Endothelial cell of umbilical vein (primary cell): Measurements from ENCODE around the gene SLC22A24. TPM values are rescaled to one million over a fixed set of nuclear protein-coding genes. Genes with fewer than 3 reads are reported as not detected.
"Not testable (repeated sequence)": the region's sequence is repeated elsewhere in the genome, so short reads cannot be mapped to it uniquely, and the experiment has no call there.

ENCODE experiments used
- BruUV-seq: library from RNA; stranded (reverse); fragments of 400-500 nt; replicated peaks from 2 replicates; lab custom pipeline; 2021; lab: Mats Ljungman, UMichigan
- CTCF ChIA-PET: fragments of 300-600, 350-600 bp; sonication (Branson Sonifier 250); formaldehyde crosslinking; loops from one replicate; lab custom pipeline; 2021; ENCODE audit warnings: antibody characterized with exemption, inconsistent platforms; lab: Charles Lee
- POLR2A ChIA-PET: fragments of 300-600, 350-600 bp; sonication (Branson Sonifier 250); formaldehyde crosslinking; loops from one replicate; lab custom pipeline; 2021; ENCODE audit warnings: antibody characterized with exemption, inconsistent platforms; lab: Charles Lee
- DNase-seq: peaks from one replicate; pipeline ENCODE4 v3.0.0-alpha.2; 2011; ENCODE audit warnings: low read depth, low spot score
- FAIRE-seq: peaks from 2 replicates; lab custom pipeline; 2011; peaks lifted over from hg19 to GRCh38; lab: Jason Lieb, UNC
- H2AFZ ChIP-seq: 2 replicates; pipeline ENCODE4 v1.6.0; 2012; ENCODE audit warnings: low read depth, low read length, control low read depth, inconsistent platforms
- H3K27ac ChIP-seq: 2 replicates; pipeline ENCODE4 v1.5.1; 2011; ENCODE audit warnings: low read depth, mild to moderate bottlenecking, control low read depth, low read length, moderate library complexity; ENCODE audit not compliant: insufficient read depth
- H3K27me3 ChIP-seq, 2 experiments: 2 replicates each; pipeline versions ENCODE4 v1.6.0 to v1.6.1; 2011; ENCODE audit warnings: low read length in 2 of 2, mixed read lengths in 1 of 2; ENCODE audit not compliant: control insufficient read depth in 2 of 2, insufficient read depth in 2 of 2
- H3K36me3 ChIP-seq, 2 experiments: 2 replicates in 1 of 2; 3 replicates in 1 of 2; pipeline ENCODE4 v1.5.1; 2011; ENCODE audit warnings: low read length in 2 of 2, mild to moderate bottlenecking in 1 of 2, moderate library complexity in 1 of 2; ENCODE audit not compliant: control insufficient read depth in 2 of 2, insufficient read depth in 2 of 2; ENCODE audit errors: extremely low read depth in 1 of 2
- H3K4me1 ChIP-seq: 3 replicates; pipeline ENCODE4 v1.5.1; 2011; ENCODE audit warnings: mild to moderate bottlenecking, low read length; ENCODE audit not compliant: control insufficient read depth, insufficient read depth; ENCODE audit errors: extremely low read depth
- H3K4me2 ChIP-seq: 2 replicates; pipeline ENCODE4 v1.6.1; 2011; ENCODE audit warnings: low read length, control low read depth, mixed read lengths; ENCODE audit not compliant: insufficient read depth
- H3K4me3 ChIP-seq, 3 experiments: fragments of 200-600 bp in 1 of 3; sonication (generic), shearing (Covaris generic) in 1 of 3; replicated peaks in 1 of 3; 2 replicates each; pipeline ENCODE4 v1.5.1; 2011 to 2016; ENCODE audit warnings: control low read depth in 3 of 3, low read length in 3 of 3, mild to moderate bottlenecking in 2 of 3, inconsistent platforms in 1 of 3, low read depth in 1 of 3, moderate library complexity in 1 of 3; ENCODE audit not compliant: insufficient read depth in 1 of 3
- H3K79me2 ChIP-seq: 2 replicates; pipeline ENCODE4 v1.6.0; 2012; ENCODE audit warnings: low read length, inconsistent platforms; ENCODE audit not compliant: control insufficient read depth, insufficient read depth
- H3K9ac ChIP-seq: replicated peaks from 2 replicates; pipeline ENCODE3; 2011; ENCODE audit warnings: low read length, control low read depth; ENCODE audit not compliant: insufficient read depth; ENCODE audit errors: extremely low read depth
- H3K9me1 ChIP-seq: replicated peaks from 3 replicates; pipeline ENCODE4 v1.6.0; 2011; ENCODE audit warnings: mild to moderate bottlenecking, low read length; ENCODE audit not compliant: control insufficient read depth, insufficient read depth; ENCODE audit errors: extremely low read depth
- H3K9me3 ChIP-seq: replicated peaks from 2 replicates; pipeline ENCODE4 v1.5.1; 2012; ENCODE audit warnings: low read length, inconsistent platforms; ENCODE audit not compliant: control insufficient read depth, insufficient read depth
- H4K20me1 ChIP-seq: replicated peaks from 2 replicates; pipeline ENCODE3; 2011; ENCODE audit warnings: mild to moderate bottlenecking, low read length; ENCODE audit not compliant: control insufficient read depth, insufficient read depth; ENCODE audit errors: extremely low read depth
- EZH2 ChIP-seq: IDR thresholded peaks from 2 replicates; pipeline ENCODE4 v1.6.1; 2012; ENCODE audit warnings: borderline replicate concordance, low read depth, mild to moderate bottlenecking, moderate library complexity, low read length, inconsistent platforms; ENCODE audit not compliant: severe bottlenecking
- FOS ChIP-seq: IDR thresholded peaks from 2 replicates; pipeline ENCODE4 v1.6.1; 2011; ENCODE audit warnings: mild to moderate bottlenecking, low read length, moderate library complexity, borderline replicate concordance; ENCODE audit not compliant: insufficient read depth
- GATA2 ChIP-seq: IDR thresholded peaks from 2 replicates; pipeline ENCODE4 v1.7.0; 2011; ENCODE audit warnings: low read depth, mild to moderate bottlenecking, moderate library complexity, mixed read lengths, low read length; ENCODE audit not compliant: insufficient read length, insufficient read depth
- MAX ChIP-seq: IDR thresholded peaks from 2 replicates; pipeline ENCODE4 v1.6.1; 2011; ENCODE audit not compliant: insufficient read depth, insufficient read length
- dilution Hi-C: fragments of 300-500 bp; cut with MboI; formaldehyde crosslinking; loops from one replicate; pipeline ENCODE4 v1.15.0; 2019; ENCODE audit warnings: low sequenced_read_pairs; ENCODE audit not compliant: extremely low pct_ligation_motif_present
- intact Hi-C: fragments of 100-400 bp; cut with micrococcal nuclease; formaldehyde crosslinking; loops from one replicate; pipeline ENCODE4 v1.10.0; 2022
- polyA plus RNA-seq, 4 experiments: library from polyadenylated mRNA; depleted of rRNA in 3 of 4; stranded (reverse) in 3 of 4; unstranded in 1 of 4; fragments of >200 nt; gene quantifications; 2 replicates each; pipeline versions ENCODE4 v1.2.1 to v1.2.3, GENCODE V29; 2011 to 2012; ENCODE audit warnings: missing spikeins in 1 of 4
- total RNA-seq: library from RNA; stranded (reverse); gene quantifications from 2 replicates; pipeline ENCODE4 v1.2.3, GENCODE V29; 2021

The SLC22A24 gene
- total and polyA plus RNA-seq, 2 donors (not counting 3 experiments of a cell fraction or from before 2014, with no cell fraction given) = not detected

GRCh38 chr11:63046203-63046602 is 97.8 kb downstream of the SLC22A24 start:
- H3K9me1 ChIP-seq, H3K4me3 ChIP-seq, BruUV-seq, H3K27ac ChIP-seq, intact Hi-C loops, H3K4me1 ChIP-seq, H3K9me3 ChIP-seq, H4K20me1 ChIP-seq, H2AFZ ChIP-seq, H3K79me2 ChIP-seq, H3K4me2 ChIP-seq, H3K36me3 ChIP-seq, DNase-seq, POLR2A ChIA-PET, H3K9ac ChIP-seq, H3K27me3 ChIP-seq, dilution Hi-C loops, FAIRE-seq: not testable (repeated sequence)
- CTCF ChIA-PET = interaction anchor here (1.5 kb wide), 1 partner anchor 11 kb away, joined by 6 read pairs; no protein-coding TSS in a partner anchor

- H3K9me3 ChIP-seq = no peaks in the 10 kb centered on the region
- H3K4me3 ChIP-seq = no peak overlapping the region
- H3K4me2 ChIP-seq = no peak overlapping the region
- intact Hi-C loops = no loop called here
- TF ChIP-seq GATA2 (no peak), FOS (no peak), MAX (no peak), EZH2 (no peak)
- H3K9ac ChIP-seq = no peak overlapping the region
- H2AFZ ChIP-seq = no peak overlapping the region
- FAIRE-seq (no peak), DNase-seq (no peak)
- ChIA-PET POLR2A (no interaction called here), CTCF (no interaction called here)
- BruUV-seq = no TSS peak
- no peaks in the 10 kb centered on the region for H3K4me1 ChIP-seq
- H3K36me3 ChIP-seq = no peaks in the 10 kb centered on the region
- no peaks in the 10 kb centered on the region for H3K27me3 ChIP-seq
- H3K79me2 ChIP-seq = no peaks in the 10 kb centered on the region
- dilution Hi-C loops = no loop called here
- no peaks in the 10 kb centered on the region for H3K9me1 ChIP-seq
- no peaks in the 10 kb centered on the region for H4K20me1 ChIP-seq
- H3K27ac ChIP-seq = no peak overlapping the region
These were observed 101.4 kb downstream of the SLC22A24 start for GRCh38 chr11:63042596-63042995.
